Epithelial cell of proximal tubule (primary cell): ENCODE results near the gene DIPK1B. TPM values are rescaled to one million over a fixed set of nuclear protein-coding genes. Genes with fewer than 3 reads are reported as not detected.

Experiments
- DNase-seq: peaks from one replicate; pipeline ENCODE4 v3.0.0-alpha.2; 2011; ENCODE audit warnings: low read depth
- H3K4me3 ChIP-seq: 2 replicates; pipeline ENCODE4 v1.5.1; 2011; ENCODE audit warnings: low read depth, mild to moderate bottlenecking, low read length
- CTCF ChIP-seq: conservative IDR thresholded peaks from 2 replicates; pipeline ENCODE4 v1.5.1; 2012; ENCODE audit warnings: low read depth, mild to moderate bottlenecking, low read length
- total RNA-seq: library from RNA; depleted of rRNA; stranded (reverse); fragments of >200 nt; gene quantifications from 2 replicates; pipeline ENCODE4 v1.2.3, GENCODE V29; 2015

DIPK1B gene
- total RNA-seq, 1 donor from 2014 or later = 20.3 TPM

- no peak for TF ChIP-seq CTCF
- DNase-seq = no peak
- no peak overlapping the region for H3K4me3 ChIP-seq
Observed at GRCh38 chr9:136684339-136684738, 28.0 kb upstream of the DIPK1B start.

- TF ChIP-seq CTCF = no peak
- H3K4me3 ChIP-seq = no peak overlapping the region
- DNase-seq = no peak
Observed at GRCh38 chr9:136684799-136685198, 27.6 kb upstream of the DIPK1B start.

DNA sequence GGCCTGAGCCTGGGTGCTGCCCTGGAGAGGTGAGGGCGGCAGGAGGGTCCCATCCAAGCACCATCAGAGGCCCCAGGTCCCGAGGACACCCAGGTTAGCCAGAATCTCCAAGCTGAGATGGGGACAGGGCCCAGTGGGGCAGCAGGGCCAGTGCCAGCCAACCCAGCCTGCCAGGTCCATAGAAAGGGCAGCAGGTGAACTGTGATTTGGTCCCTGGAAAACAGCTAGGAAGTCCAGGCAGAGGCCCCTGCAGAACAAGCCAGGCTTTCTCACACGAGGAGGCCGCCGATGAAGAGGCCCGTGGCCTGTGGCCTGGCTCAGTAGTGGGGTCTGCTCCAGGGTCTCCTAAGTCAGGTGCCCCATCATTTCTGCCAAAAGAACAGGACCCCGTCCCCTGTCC lies 27.2 kb upstream of the DIPK1B start:
- TF ChIP-seq CTCF = no peak
- no peak for DNase-seq
- no peak overlapping the region for H3K4me3 ChIP-seq

GRCh38 chr9:136685790-136686533 lies 26.4 kb upstream of the DIPK1B start:
- no peak for TF ChIP-seq CTCF
- no peak for DNase-seq
- H3K4me3 ChIP-seq = peak overlapping the region; percentile 86

GRCh38 chr9:136686534-136686793 lies 25.9 kb upstream of the DIPK1B start:
- DNase-seq = no peak
- no peak for TF ChIP-seq CTCF
- H3K4me3 ChIP-seq = peak overlapping the region; percentile 86

GRCh38 chr9:136686794-136687711 lies 25.3 kb upstream of the DIPK1B start, which contains the start of gene AGPAT2:
Gene AGPAT2, minus strand, starts transcription at chr9:136687457. Its CDS starts 100 bp downstream, at chr9:136687357.
- DNase-seq = no peak
- peak within 1 kb of the TSS; percentile 86 for H3K4me3 ChIP-seq
- no peak for TF ChIP-seq CTCF
